ENCODE measurements around the gene RDH5. TPM values are rescaled to one million over a fixed set of nuclear protein-coding genes. Genes with fewer than 3 reads are reported as not detected.

Gene RDH5
- total and polyA plus RNA-seq, 4 donors = 9.2 to 61.7 (median 29.2) TPM

- no peak for DNase-seq (ENCODE audit: low spot score)
- Histone ChIP-seq H3K27ac (ENCODE audit: low read depth in 1 of 2, low read length in 2 of 2) (no peak overlapping the region), H3K9ac (ENCODE audit: low read depth in 1 of 2, low read length in 2 of 2) (no peak overlapping the region), H3K9me3 (ENCODE audit: control insufficient read depth in 4 of 4, low read length in 3 of 4) (no peaks in the 10 kb centered on the region), H3K27me3 (ENCODE audit: control insufficient read depth in 4 of 4, insufficient read depth in 4 of 4, low read length in 3 of 4) (peaks cover 0 to 5% (median 0%) of the 10 kb centered on the region in 4 donors), H3K4me3 (ENCODE audit: low read depth in 1 of 3, low read length in 3 of 3) (peak overlapping the region in 1 of 3 donors; percentile 63), H3K4me1 (ENCODE audit: control insufficient read depth in 4 of 4, insufficient read depth in 4 of 4, low read length in 3 of 4) (peaks cover 0 to 23% (median 14%) of the 10 kb centered on the region in 4 donors), H3K36me3 (ENCODE audit: control insufficient read depth in 4 of 4, insufficient read depth in 3 of 4, low read depth in 1 of 4, low read length in 3 of 4) (no peaks in the 10 kb centered on the region)
- 39% methylated on average over 3 of the region's 3 CpGs for WGBS
- TF ChIP-seq GABPA (IDR thresholded peaks at IDR 0.05 in 1 of 2, conservative IDR thresholded peaks at IDR 0.05 in 1 of 2) (no peak), CTCF (IDR thresholded peaks at IDR 0.05; ENCODE audit: low read depth, low read length, missing input control) (no peak), FOXA1 (IDR thresholded peaks at IDR 0.05) (no peak), FOXA2 (IDR thresholded peaks at IDR 0.05) (no peak), ATF3 (IDR thresholded peaks at IDR 0.05) (no peak), RAD21 (IDR thresholded peaks at IDR 0.05) (no peak), EGR1 (IDR thresholded peaks at IDR 0.05; ENCODE audit: low read depth in 2 of 2) (no peak), TAF1 (conservative IDR thresholded peaks at IDR 0.05) (no peak), SP1 (IDR thresholded peaks at IDR 0.05) (no peak)
- TF ChIP-seq, protein P1, sequence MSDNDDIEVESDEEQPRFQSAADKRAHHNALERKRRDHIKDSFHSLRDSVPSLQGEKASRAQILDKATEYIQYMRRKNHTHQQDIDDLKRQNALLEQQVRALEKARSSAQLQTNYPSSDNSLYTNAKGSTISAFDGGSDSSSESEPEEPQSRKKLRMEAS (IDR thresholded peaks at IDR 0.05) = no peak
- TF ChIP-seq, protein P2, sequence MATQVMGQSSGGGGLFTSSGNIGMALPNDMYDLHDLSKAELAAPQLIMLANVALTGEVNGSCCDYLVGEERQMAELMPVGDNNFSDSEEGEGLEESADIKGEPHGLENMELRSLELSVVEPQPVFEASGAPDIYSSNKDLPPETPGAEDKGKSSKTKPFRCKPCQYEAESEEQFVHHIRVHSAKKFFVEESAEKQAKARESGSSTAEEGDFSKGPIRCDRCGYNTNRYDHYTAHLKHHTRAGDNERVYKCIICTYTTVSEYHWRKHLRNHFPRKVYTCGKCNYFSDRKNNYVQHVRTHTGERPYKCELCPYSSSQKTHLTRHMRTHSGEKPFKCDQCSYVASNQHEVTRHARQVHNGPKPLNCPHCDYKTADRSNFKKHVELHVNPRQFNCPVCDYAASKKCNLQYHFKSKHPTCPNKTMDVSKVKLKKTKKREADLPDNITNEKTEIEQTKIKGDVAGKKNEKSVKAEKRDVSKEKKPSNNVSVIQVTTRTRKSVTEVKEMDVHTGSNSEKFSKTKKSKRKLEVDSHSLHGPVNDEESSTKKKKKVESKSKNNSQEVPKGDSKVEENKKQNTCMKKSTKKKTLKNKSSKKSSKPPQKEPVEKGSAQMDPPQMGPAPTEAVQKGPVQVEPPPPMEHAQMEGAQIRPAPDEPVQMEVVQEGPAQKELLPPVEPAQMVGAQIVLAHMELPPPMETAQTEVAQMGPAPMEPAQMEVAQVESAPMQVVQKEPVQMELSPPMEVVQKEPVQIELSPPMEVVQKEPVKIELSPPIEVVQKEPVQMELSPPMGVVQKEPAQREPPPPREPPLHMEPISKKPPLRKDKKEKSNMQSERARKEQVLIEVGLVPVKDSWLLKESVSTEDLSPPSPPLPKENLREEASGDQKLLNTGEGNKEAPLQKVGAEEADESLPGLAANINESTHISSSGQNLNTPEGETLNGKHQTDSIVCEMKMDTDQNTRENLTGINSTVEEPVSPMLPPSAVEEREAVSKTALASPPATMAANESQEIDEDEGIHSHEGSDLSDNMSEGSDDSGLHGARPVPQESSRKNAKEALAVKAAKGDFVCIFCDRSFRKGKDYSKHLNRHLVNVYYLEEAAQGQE (IDR thresholded peaks at IDR 0.05) = no peak
These were observed 21.9 kb downstream of the RDH5 start for GRCh38 chr12:55741931-55742680.

DNA sequence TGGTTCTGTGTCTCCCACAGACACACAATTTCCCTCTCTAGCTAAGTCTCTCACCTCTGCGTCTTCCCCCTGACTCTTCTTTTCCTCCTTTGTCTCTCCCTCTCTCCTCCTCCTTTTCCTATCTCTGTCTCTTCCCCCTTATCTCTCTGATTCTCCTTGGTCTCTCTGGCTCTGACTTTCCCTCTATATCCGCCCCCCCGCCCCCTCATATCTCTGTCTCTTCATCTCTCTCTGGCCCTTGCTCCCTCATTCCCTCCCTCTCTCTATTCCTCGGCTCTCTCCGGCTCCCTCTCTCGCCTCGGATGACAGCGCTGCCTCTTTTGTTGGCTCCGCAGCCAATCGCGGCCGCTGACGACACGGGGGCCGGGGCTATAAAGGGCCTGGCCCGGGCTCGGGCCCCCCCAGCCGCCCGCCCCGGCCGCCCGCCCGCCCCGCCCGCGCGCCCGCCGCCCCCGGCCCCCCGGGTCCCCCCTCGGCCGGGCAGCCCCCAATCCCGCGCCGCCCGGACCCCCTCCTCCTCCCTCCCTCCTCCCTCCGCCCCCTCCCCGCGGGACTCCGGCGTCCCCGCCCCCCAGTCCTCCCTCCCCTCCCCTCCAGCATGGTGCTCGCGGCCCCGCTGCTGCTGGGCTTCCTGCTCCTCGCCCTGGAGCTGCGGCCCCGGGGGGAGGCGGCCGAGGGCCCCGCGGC lies 22.7 kb downstream of the RDH5 start, which contains the start of gene GDF11:
Gene GDF11, plus strand, starts transcription at position 404 of the 687 bp plus-strand sequence. Its CDS starts 195 bp downstream, at position 599.
- Histone ChIP-seq H3K4me1 (ENCODE audit: control insufficient read depth in 4 of 4, insufficient read depth in 4 of 4, low read length in 3 of 4) (peaks cover 0 to 17% (median 11%) of the 10 kb centered on the region in 4 donors), H3K9ac (ENCODE audit: low read depth in 1 of 2, low read length in 2 of 2) (no peak within 1 kb of the TSS), H3K27ac (ENCODE audit: low read depth in 1 of 2, low read length in 2 of 2) (peak within 1 kb of the TSS in 1 of 2 donors; percentile 13), H3K36me3 (ENCODE audit: control insufficient read depth in 4 of 4, insufficient read depth in 3 of 4, low read depth in 1 of 4, low read length in 3 of 4) (no peaks in the 10 kb centered on the region), H3K27me3 (ENCODE audit: control insufficient read depth in 4 of 4, insufficient read depth in 4 of 4, low read length in 3 of 4) (peaks cover 0 to 5% (median 0%) of the 10 kb centered on the region in 4 donors), H3K9me3 (ENCODE audit: control insufficient read depth in 4 of 4, low read length in 3 of 4) (no peaks in the 10 kb centered on the region), H3K4me3 (ENCODE audit: low read depth in 1 of 3, low read length in 3 of 3) (peak within 1 kb of the TSS; percentile 7 to 63 (median 35))
- peak; percentile 56 for DNase-seq (ENCODE audit: low spot score)
- WGBS = 2% methylated on average over 48 of the region's 53 CpGs
- no peak for TF ChIP-seq CTCF (IDR thresholded peaks at IDR 0.05; ENCODE audit: low read depth, low read length, missing input control)
- TF ChIP-seq YY1 (IDR thresholded peaks at IDR 0.05) = no peak
- TF ChIP-seq TAF1 (conservative IDR thresholded peaks at IDR 0.05) = no peak
- TF ChIP-seq GABPA (IDR thresholded peaks at IDR 0.05 in 1 of 2, conservative IDR thresholded peaks at IDR 0.05 in 1 of 2) = no peak
- TF ChIP-seq FOXA1 (IDR thresholded peaks at IDR 0.05) = no peak
- TF ChIP-seq ZBTB33 (IDR thresholded peaks at IDR 0.05) = no peak
- no peak for TF ChIP-seq FOXA2 (IDR thresholded peaks at IDR 0.05)
- no peak for TF ChIP-seq JUND (IDR thresholded peaks at IDR 0.05)
- no peak for TF ChIP-seq HNF4A (conservative IDR thresholded peaks at IDR 0.05)
- TF ChIP-seq HNF4G (IDR thresholded peaks at IDR 0.05) = no peak
- TF ChIP-seq RAD21 (IDR thresholded peaks at IDR 0.05) = no peak
- TF ChIP-seq SP1 (IDR thresholded peaks at IDR 0.05) = no peak

All from liver (tissue), 9 donors.